ENCODE data around the gene STXBP5.

Gene STXBP5

GRCh38 chr6:147211831-147212230, 7.6 kb downstream of the STXBP5 start:
- no peak for DNase-seq

DNA sequence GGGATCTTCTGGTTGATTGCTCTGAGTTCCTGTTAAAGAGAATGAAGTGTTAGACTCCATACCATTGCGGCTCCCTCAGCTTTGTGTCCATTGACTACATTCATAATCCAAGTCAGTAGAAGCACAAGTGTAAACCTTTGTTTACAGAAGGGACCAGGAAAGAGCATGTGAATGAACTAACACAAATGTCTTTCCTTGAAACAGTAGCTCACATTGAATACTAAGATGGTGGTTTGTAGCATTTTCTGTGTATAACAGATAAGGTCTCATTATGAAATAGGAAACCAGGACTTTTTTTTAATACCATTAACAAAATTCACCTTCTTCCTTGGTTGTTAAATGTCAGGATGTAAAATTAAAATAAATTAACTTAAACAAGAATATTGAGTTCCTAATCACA, 8.4 kb downstream of the STXBP5 start:
- DNase-seq = no peak

- DNase-seq = no peak
These were observed 9.6 kb downstream of the STXBP5 start for GRCh38 chr6:147213772-147214171.

- DNase-seq = no peak
These were observed 10.3 kb downstream of the STXBP5 start for GRCh38 chr6:147214248-147215227.

- no peak for DNase-seq
These were observed 12.7 kb downstream of the STXBP5 start for GRCh38 chr6:147216915-147217314.

- no peak for DNase-seq
These were observed 13.7 kb downstream of the STXBP5 start for GRCh38 chr6:147217840-147218404.

DNA sequence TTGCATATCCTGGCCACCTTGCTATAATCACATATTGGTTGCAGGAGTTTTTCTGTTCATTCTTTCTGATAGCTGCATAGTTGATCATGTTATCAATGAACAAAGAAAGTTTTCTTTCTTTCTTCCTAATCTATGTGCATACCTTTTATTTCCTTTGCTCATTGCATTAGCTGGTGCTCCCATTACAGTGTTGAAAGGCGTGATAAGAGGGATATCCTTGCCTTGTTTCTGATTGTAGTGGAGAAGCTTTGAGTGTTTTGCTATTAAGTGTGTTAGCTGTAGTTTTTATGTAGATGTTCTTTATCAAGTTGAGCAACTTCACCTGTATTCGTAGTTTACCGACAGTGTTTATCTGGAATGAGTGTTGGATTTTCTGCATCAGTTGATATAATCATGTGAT, 14.6 kb downstream of the STXBP5 start:
- no peak for DNase-seq

DNA sequence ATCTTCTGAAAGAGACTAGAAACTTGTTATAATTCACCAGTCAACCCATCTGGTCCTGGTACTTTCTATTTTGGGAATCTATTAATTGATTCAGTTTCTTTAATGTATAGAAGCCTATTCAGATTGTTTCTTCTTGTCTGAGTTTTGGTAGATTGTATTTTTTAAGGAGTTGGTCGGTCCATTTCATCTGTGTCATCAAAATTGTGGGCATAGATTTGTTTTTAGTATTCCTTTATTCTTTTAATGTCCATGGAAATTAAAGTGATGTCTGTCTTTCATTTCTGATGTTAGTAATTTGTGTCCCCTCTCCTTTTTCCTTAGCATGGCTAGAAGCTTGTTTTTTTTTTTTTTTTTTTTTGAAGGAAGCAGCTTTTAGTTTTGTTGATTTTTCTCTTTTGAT, 15.2 kb downstream of the STXBP5 start:
- no peak for DNase-seq

GRCh38 chr6:147220345-147220744, 16.1 kb downstream of the STXBP5 start:
- DNase-seq = no peak

DNA sequence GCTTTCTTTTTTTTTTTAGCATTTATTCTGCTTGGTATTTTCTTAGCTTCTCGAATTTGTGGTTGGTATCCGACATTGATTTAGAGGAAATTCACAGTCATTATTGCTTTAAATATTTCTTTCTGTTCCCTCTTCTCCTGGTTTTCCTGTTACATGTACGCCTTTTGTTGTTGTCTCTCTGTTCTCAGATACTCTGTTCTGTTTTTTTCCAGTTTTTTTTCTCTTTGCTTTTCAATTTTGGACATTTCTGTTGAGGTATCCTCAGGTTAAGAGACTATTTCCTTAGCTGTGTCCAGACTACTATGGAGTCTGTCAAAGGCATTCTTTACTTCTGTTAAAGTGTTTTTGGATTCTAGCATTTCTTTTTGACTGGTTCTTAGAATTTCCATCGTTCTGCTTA, 17.5 kb downstream of the STXBP5 start:
- no peak for DNase-seq

DNA sequence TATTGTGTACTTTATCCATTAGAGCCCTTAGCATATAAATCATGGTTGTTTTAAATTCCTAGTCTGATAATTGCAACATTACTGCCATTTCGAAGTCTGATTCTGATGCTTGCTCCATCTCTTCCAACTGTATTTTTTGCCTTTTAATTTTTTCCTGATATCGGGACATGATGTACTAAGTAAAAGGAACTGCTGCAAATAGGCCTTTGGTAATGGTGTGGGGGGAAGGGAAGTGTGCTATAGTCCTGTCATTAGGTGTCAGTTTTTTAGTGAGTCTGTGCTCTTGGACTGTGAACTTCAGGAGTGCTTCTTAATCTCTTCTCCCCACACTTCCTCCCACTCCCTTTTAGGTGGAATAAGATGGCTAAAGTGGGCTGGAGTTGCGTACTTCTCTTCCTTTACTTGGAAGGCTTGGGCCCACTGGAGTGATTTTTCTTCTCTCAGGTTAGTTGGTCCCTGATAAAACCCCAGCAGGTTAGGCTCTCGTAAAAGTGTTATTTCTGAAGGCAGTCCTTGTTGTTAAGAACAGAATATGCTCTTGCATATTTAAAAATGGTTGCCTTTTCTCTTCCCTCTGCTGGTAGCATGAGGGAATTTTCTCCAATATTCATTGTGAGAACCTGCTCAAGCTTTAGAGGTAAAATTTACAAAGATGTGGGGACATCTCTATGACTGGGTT, 18.1 kb downstream of the STXBP5 start:
- DNase-seq = peak in 1 of 2 experiments; percentile 5

DNA sequence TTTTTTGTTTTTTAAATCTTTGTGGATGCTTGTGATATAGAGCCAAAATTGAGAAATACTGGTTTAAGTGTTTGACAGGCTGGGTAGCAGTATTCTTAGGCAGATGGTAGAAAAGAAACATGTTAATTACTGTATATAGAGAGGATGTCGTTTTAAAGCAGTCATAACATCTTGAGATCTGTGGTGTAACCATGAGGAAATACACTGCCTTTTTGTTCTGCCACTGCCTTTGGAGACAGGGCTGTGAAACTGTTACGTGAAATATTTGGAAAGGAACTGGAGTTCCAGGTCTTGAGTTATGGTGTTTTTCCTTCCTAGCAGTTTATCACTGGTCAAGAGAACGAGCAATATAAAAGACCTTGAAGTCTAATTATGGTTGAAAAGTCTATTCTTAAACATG, 19.5 kb downstream of the STXBP5 start:
- DNase-seq = no peak

- DNase-seq = no peak
These were observed 22.0 kb downstream of the STXBP5 start for GRCh38 chr6:147226163-147226724.

GRCh38 chr6:147226877-147227276, 22.7 kb downstream of the STXBP5 start:
- DNase-seq = no peak

GRCh38 chr6:147227770-147228320, 23.6 kb downstream of the STXBP5 start:
- no peak for DNase-seq

GRCh38 chr6:147231589-147231988, 27.4 kb downstream of the STXBP5 start:
- no peak for DNase-seq

DNA sequence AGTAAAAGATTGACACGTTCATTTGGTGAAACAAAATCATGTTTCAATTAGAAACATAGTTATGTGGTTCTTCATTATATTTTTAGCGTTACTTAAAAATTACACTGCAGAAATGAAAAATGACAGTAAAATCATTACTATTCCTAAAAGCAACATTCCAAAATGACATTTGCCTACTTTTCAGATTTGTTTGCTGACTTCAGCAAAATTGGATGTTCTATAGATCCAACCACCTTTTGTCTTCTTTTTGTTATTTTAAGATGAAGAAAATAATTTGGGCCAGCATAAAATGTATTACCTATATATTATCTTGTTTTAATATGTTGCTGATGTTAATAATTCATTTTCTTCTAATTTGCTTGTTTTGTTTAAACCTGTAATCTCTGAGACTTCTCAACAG, 30.5 kb downstream of the STXBP5 start:
- no peak for DNase-seq

DNA sequence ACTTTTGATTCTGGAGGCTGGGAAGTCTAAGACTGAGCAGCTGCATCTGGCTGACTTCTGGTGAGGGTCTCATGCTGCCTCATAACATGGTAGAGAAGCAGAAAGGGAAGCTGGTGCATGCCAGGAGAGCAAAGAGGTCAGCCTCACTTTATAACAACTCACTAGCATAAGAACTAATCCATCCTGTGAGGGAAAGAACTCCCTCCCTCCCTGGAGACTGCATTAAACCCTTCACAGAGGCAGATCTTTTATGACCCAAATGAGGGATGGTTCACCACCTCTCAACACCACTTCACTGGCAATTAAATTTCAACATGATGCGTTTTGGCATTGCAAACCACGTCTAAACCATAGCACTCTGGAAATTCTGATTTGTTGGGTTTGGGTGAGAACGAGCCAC, 33.9 kb downstream of the STXBP5 start:
- DNase-seq = no peak

GRCh38 chr6:147238906-147239305, 34.7 kb downstream of the STXBP5 start:
- DNase-seq = no peak

DNA sequence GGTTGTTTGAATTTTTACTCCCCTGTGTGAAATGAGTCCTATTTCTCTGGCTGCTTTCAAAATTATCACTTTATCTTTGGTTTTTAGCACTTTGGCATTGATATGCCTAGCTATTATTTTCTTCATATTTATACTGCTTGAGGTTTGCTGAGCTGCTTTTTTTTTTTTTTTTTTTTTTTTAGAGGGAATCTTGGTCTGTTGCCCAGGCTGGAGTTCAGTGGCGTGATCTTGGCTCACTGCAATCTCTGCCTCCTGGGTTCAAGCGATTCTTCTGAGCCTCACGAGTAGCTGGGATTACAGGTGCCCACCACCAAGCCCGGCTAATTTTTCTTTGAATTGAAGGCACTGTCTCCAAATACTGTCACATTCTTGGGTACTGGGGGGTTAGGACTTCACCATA, 40.6 kb downstream of the STXBP5 start:
- no peak for DNase-seq

DNA sequence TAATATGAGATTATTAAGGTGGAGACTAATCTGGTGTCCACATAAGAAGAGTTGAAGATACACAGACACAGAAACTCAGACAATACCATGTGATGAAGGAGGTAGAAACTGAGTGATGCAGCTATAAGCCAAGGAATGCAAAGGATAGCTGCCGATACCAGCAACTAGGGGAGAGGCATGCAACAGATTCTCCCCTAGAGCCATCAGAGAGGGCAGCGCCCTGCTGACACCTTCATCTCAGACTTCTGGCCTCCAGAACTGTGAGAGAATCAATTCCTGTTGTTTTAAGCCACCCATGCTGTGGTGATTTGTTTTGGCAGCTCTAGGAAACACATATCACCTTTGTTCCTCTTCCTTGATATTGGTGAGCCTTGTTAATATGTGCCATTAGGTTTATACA, 41.5 kb downstream of the STXBP5 start:
- no peak for DNase-seq

- DNase-seq = no peak
These were observed 42.8 kb downstream of the STXBP5 start for GRCh38 chr6:147246853-147247635.

Data from SHP77 (cell line).